Left ventricle myocardium inferior (tissue), 1 donor: ENCODE results near the gene NDUFB3. TPM values are rescaled to one million over a fixed set of nuclear protein-coding genes. Genes with fewer than 3 reads are reported as not detected.
"Not testable (repeated sequence)": the region's sequence is repeated elsewhere in the genome, so short reads cannot be mapped to it uniquely, and the experiment has no call there.

Experiments
- DNase-seq: peaks from one replicate; pipeline ENCODE4 v3.0.0-alpha.2; 2020
- H3K27ac ChIP-seq: fragments of 200-600 bp; replicated peaks from 2 replicates; pipeline ENCODE4 v1.8.0; 2021
- H3K27me3 ChIP-seq: fragments of 200-600 bp; 2 replicates; pipeline ENCODE4 v1.8.0; 2021; ENCODE audit warnings: low read depth
- H3K36me3 ChIP-seq: fragments of 200-600 bp; 2 replicates; pipeline ENCODE4 v1.8.0; 2021
- H3K4me1 ChIP-seq: fragments of 200-600 bp; 2 replicates; pipeline ENCODE4 v1.8.0; 2021
- H3K4me3 ChIP-seq: fragments of 200-600 bp; 2 replicates; pipeline ENCODE4 v1.8.0; 2021; ENCODE audit warnings: mild to moderate bottlenecking, moderate library complexity
- H3K9me3 ChIP-seq: fragments of 200-600 bp; replicated peaks from 2 replicates; pipeline ENCODE4 v1.8.0; 2021
- CTCF ChIP-seq: fragments of 200-600 bp; IDR thresholded peaks from 2 replicates; pipeline ENCODE4 v1.8.0; 2021; ENCODE audit warnings: antibody characterized with exemption, mild to moderate bottlenecking, borderline replicate concordance
- intact Hi-C: fragments of 100-400 bp; cut with micrococcal nuclease; formaldehyde crosslinking; loops from one replicate; pipeline ENCODE4 v1.11.0; 2022
- total RNA-seq: library from RNA; stranded (reverse); fragmentation: NEBNext Ultra II Directional; extraction: Animal tissue kit (Norgen Biotek cat#: 25700); gene quantifications from one replicate; pipeline ENCODE4 v1.2.1, GENCODE V29; 2021
- donor health status: DM: no; HTN: yes; CAD: no; lungs with severe emphysema.

NDUFB3 gene
- total RNA-seq, 1 donor from 2014 or later, result 466 TPM

- intact Hi-C loops, result no loop called here
These were observed 43.0 kb downstream of the NDUFB3 start for GRCh38 chr2:201114846-201115245.

GRCh38 chr2:201116115-201116958, 44.5 kb downstream of the NDUFB3 start, which contains the start of gene CFLAR:
Gene CFLAR, plus strand, starts transcription at chr2:201116164. Its CDS starts 13,702 bp downstream, at chr2:201129866.
- TF ChIP-seq CTCF, result no peak
- Histone ChIP-seq H3K4me1 (peaks cover 54% of the 10 kb centered on the region), H3K9me3 (no peaks in the 10 kb centered on the region), H3K36me3 (no peaks in the 10 kb centered on the region), H3K27ac (peak within 1 kb of the TSS; percentile 100), H3K4me3 (peak within 1 kb of the TSS; percentile 88), H3K27me3 (no peaks in the 10 kb centered on the region)
- peak; percentile 77 for DNase-seq
- intact Hi-C loops, result no loop called here

More at GRCh38 chr2:201114846-201115245, 43.0 kb downstream of the NDUFB3 start:
- H3K36me3 ChIP-seq, result no peaks in the 10 kb centered on the region
- no peaks in the 10 kb centered on the region for H3K9me3 ChIP-seq
- no peaks in the 10 kb centered on the region for H3K27me3 ChIP-seq
- TF ChIP-seq CTCF, result no peak
- no peak for DNase-seq
- H3K4me1 ChIP-seq, result peaks cover 39% of the 10 kb centered on the region
- peak overlapping the region; percentile 100 for H3K27ac ChIP-seq
- H3K4me3 ChIP-seq, result peak overlapping the region; percentile 88

GRCh38 chr2:201116959-201117734, 45.3 kb downstream of the NDUFB3 start:
- Histone ChIP-seq H3K4me3 (peak overlapping the region; percentile 88), H3K36me3 (peaks cover 8% of the 10 kb centered on the region), H3K4me1 (peaks cover 62% of the 10 kb centered on the region), H3K27ac (peak overlapping the region; percentile 100), H3K9me3 (no peaks in the 10 kb centered on the region), H3K27me3 (no peaks in the 10 kb centered on the region)
- intact Hi-C loops, result no loop called here
- peak; percentile 55 for TF ChIP-seq CTCF
- DNase-seq, result peak; percentile 77

- intact Hi-C loops, H3K27me3 ChIP-seq, H3K9me3 ChIP-seq, DNase-seq: not testable (repeated sequence)
- peak overlapping the region; percentile 100 for H3K27ac ChIP-seq
- H3K36me3 ChIP-seq, result peaks cover 13% of the 10 kb centered on the region
- H3K4me1 ChIP-seq, result peaks cover 68% of the 10 kb centered on the region
- H3K4me3 ChIP-seq, result peak overlapping the region; percentile 88
These were observed 45.9 kb downstream of the NDUFB3 start for GRCh38 chr2:201117735-201118094.

GRCh38 chr2:201118121-201118960, 46.5 kb downstream of the NDUFB3 start:
- peak; percentile 56 for TF ChIP-seq CTCF
- H3K9me3 ChIP-seq, result no peaks in the 10 kb centered on the region
- intact Hi-C loops, result no loop called here
- H3K27me3 ChIP-seq, result no peaks in the 10 kb centered on the region
- peak overlapping the region; percentile 100 for H3K27ac ChIP-seq
- H3K4me1 ChIP-seq, result peaks cover 74% of the 10 kb centered on the region
- H3K4me3 ChIP-seq, result peak overlapping the region; percentile 88
- H3K36me3 ChIP-seq, result peaks cover 16% of the 10 kb centered on the region
- peak; percentile 92 for DNase-seq
